ENCODE results near the gene SCD. TPM values are rescaled to one million over a fixed set of nuclear protein-coding genes. Genes with fewer than 3 reads are reported as not detected.

SCD gene
- total and polyA plus RNA-seq, 12 donors = 44.2 to 979 (median 221) TPM

- H3K4me3 ChIP-seq = no peak overlapping the region
- peaks cover 14% of the 10 kb centered on the region for H3K27me3 ChIP-seq
- DNase-seq = no peak
- intact Hi-C loops (cut with DNase I) = no loop called here
- H3K4me1 ChIP-seq (replicated peaks in 1 of 2) = no peaks in the 10 kb centered on the region
- no peaks in the 10 kb centered on the region for H3K36me3 ChIP-seq (replicated peaks in 1 of 2)
- TF ChIP-seq POLR2A (IDR thresholded peaks at IDR 0.05) (no peak), CTCF (IDR thresholded peaks at IDR 0.05) (no peak)
- no peaks in the 10 kb centered on the region for H3K9me3 ChIP-seq (replicated peaks in 1 of 3)
- no peak overlapping the region for H3K27ac ChIP-seq
- WGBS, 4 donors = 66 to 81% (median 75%) methylated on average over 4 of the region's 4 CpGs
Observed at GRCh38 chr10:100311298-100311697, 35.7 kb upstream of the SCD start.

DNA sequence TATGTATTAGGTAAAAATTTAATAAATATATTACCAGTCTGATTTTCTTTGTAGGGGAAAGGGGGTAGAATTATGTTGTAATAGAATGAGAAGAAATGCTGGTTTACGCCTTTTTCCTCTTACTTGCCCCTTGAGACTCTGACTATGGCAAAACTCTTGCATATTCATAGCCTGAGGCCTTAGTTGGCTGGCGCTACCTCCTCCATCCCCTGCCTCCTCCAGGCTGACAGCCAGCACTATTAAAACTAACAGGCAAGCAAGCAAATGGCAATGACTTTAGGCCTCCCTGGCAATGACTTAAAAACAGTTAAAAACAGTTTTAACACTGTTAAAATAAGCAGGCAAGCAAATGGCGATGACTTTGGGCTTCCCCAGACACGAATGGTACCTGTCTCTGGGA, 31.4 kb upstream of the SCD start:
- intact Hi-C loops (cut with DNase I) = no loop called here

GRCh38 chr10:100318207-100318606, 28.8 kb upstream of the SCD start:
- Histone ChIP-seq H3K27ac (no peak overlapping the region), H3K9me3 (replicated peaks in 1 of 3) (no peaks in the 10 kb centered on the region), H3K27me3 (peaks cover 36% of the 10 kb centered on the region), H3K36me3 (replicated peaks in 1 of 2) (no peaks in the 10 kb centered on the region), H3K4me3 (no peak overlapping the region), H3K4me1 (replicated peaks in 1 of 2) (no peaks in the 10 kb centered on the region)
- WGBS, 4 donors = 67 to 90% (median 78%) methylated on average over 4 of the region's 4 CpGs
- intact Hi-C loops (cut with DNase I) = no loop called here
- DNase-seq = no peak
- TF ChIP-seq CTCF (IDR thresholded peaks at IDR 0.05) = no peak
- no peak for TF ChIP-seq POLR2A (IDR thresholded peaks at IDR 0.05)

More for the DNA sequence above, 31.4 kb upstream of the SCD start:
- H3K27ac ChIP-seq = no peak overlapping the region
- no peak overlapping the region for H3K4me3 ChIP-seq
- H3K4me1 ChIP-seq (replicated peaks in 1 of 2) = no peaks in the 10 kb centered on the region
- 67 to 84% (median 76%) methylated on average over 4 of the region's 4 CpGs for WGBS, 4 donors
- H3K36me3 ChIP-seq (replicated peaks in 1 of 2) = no peaks in the 10 kb centered on the region
- no peaks in the 10 kb centered on the region for H3K9me3 ChIP-seq (replicated peaks in 1 of 3)
- DNase-seq = no peak
- peaks cover 32% of the 10 kb centered on the region for H3K27me3 ChIP-seq
- TF ChIP-seq CTCF (IDR thresholded peaks at IDR 0.05) (no peak), POLR2A (IDR thresholded peaks at IDR 0.05) (no peak)

- WGBS, 4 donors = 29 to 53% (median 33%) methylated on average over 1 of the region's 1 CpG
- no peak overlapping the region for H3K4me3 ChIP-seq
- no peaks in the 10 kb centered on the region for H3K4me1 ChIP-seq (replicated peaks in 1 of 2)
- TF ChIP-seq POLR2A (IDR thresholded peaks at IDR 0.05) (no peak), CTCF (IDR thresholded peaks at IDR 0.05) (no peak)
- no peak overlapping the region for H3K27ac ChIP-seq
- no peak for DNase-seq
- H3K36me3 ChIP-seq (replicated peaks in 1 of 2) = no peaks in the 10 kb centered on the region
- intact Hi-C loops (cut with DNase I) = no loop called here
- peaks cover 36% of the 10 kb centered on the region for H3K27me3 ChIP-seq
- no peaks in the 10 kb centered on the region for H3K9me3 ChIP-seq (replicated peaks in 1 of 3)
Observed at GRCh38 chr10:100319707-100320402, 27.2 kb upstream of the SCD start.

Measured in adrenal gland (tissue), 12 donors.